H1 (cell line): ENCODE results near the gene PLTP. TPM values are rescaled to one million over a fixed set of nuclear protein-coding genes. Genes with fewer than 3 reads are reported as not detected.

Experiments
- CTCF ChIA-PET: fragments of 300-600 bp; sonication (Branson Sonifier 250); formaldehyde crosslinking; loops from one replicate; lab custom pipeline; 2021; ENCODE audit not compliant: partially characterized antibody; lab: Charles Lee
- POLR2A ChIA-PET: fragments of 300-600 bp; sonication (Branson Sonifier 250); formaldehyde crosslinking; loops from one replicate; lab custom pipeline; 2021; ENCODE audit warnings: inconsistent platforms; ENCODE audit not compliant: partially characterized antibody; lab: Charles Lee
- DNase-seq, 2 experiments: peaks; one replicate each; pipeline versions ENCODE4 v3.0.0 to v3.0.0-alpha.2; 2010 to 2022; ENCODE audit warnings: low spot score in 2 of 2, low read depth in 1 of 2, mixed read lengths in 1 of 2
- FAIRE-seq: peaks from 2 replicates; lab custom pipeline; 2011; peaks lifted over from hg19 to GRCh38; lab: Jason Lieb, UNC
- H2AFZ ChIP-seq: 2 replicates; pipeline ENCODE4 v1.8.1; 2012; ENCODE audit warnings: low read length, inconsistent platforms
- H2AK5ac ChIP-seq: 2 replicates; pipeline ENCODE4 v1.6.1; 2013; ENCODE audit warnings: low read depth, low read length
- H2BK120ac ChIP-seq: replicated peaks from 2 replicates; pipeline ENCODE3; 2013; ENCODE audit warnings: low read depth, low read length, inconsistent platforms
- H2BK12ac ChIP-seq: 2 replicates; pipeline ENCODE4 v1.6.1; 2013; ENCODE audit warnings: low read depth, low read length
- H2BK15ac ChIP-seq: 2 replicates; pipeline ENCODE4 v1.6.1; 2013; ENCODE audit warnings: low read length
- H2BK20ac ChIP-seq: 2 replicates; pipeline ENCODE4 v1.6.1; 2013; ENCODE audit warnings: low read length
- H2BK5ac ChIP-seq: 2 replicates; pipeline ENCODE4 v1.6.1; 2013; ENCODE audit warnings: low read depth, low read length
- H3K14ac ChIP-seq: 2 replicates; pipeline ENCODE4 v1.6.1; 2013; ENCODE audit warnings: inconsistent platforms; ENCODE audit not compliant: insufficient read length
- H3K18ac ChIP-seq: 2 replicates; pipeline ENCODE4 v1.6.1; 2013; ENCODE audit warnings: low read length; ENCODE audit errors: extremely low read depth
- H3K23ac ChIP-seq: 2 replicates; pipeline ENCODE4 v1.6.1; 2013; ENCODE audit warnings: inconsistent platforms; ENCODE audit not compliant: insufficient read length
- H3K23me2 ChIP-seq: 2 replicates; pipeline ENCODE4 v1.6.1; 2013; ENCODE audit warnings: low read depth, low read length
- H3K27ac ChIP-seq: 2 replicates; pipeline ENCODE4 v1.6.1; 2011; ENCODE audit warnings: low read depth, low read length, inconsistent platforms
- H3K27me3 ChIP-seq, 4 experiments: replicated peaks in 1 of 4; 1 replicate in 1 of 4; 2 replicates in 3 of 4; pipeline versions ENCODE4 v1.6.1 to v1.8.1; 2011 to 2013; ENCODE audit warnings: low read length in 3 of 4, mild to moderate bottlenecking in 3 of 4, inconsistent platforms in 2 of 4, mixed read lengths in 2 of 4, moderate library complexity in 1 of 4; ENCODE audit not compliant: control insufficient read depth in 3 of 4, insufficient read depth in 3 of 4; ENCODE audit errors: extremely low read depth in 1 of 4
- H3K36me3 ChIP-seq, 4 experiments: 2 replicates each; pipeline versions ENCODE4 v1.6.1 to v1.8.1; 2011 to 2013; ENCODE audit warnings: mild to moderate bottlenecking in 4 of 4, low read length in 3 of 4, moderate library complexity in 2 of 4, control low read depth in 1 of 4, inconsistent platforms in 1 of 4; ENCODE audit not compliant: insufficient read depth in 4 of 4, control insufficient read depth in 2 of 4
- H3K4ac ChIP-seq: replicated peaks from 2 replicates; pipeline ENCODE3; 2013; ENCODE audit warnings: low read length, low read depth, mixed read lengths, inconsistent platforms; ENCODE audit not compliant: insufficient read length
- H3K4me1 ChIP-seq, 4 experiments: replicated peaks in 1 of 4; 1 replicate in 1 of 4; 2 replicates in 3 of 4; pipeline versions ENCODE4 v1.6.1 to v1.8.1; 2011 to 2013; ENCODE audit warnings: low read length in 3 of 4, inconsistent platforms in 2 of 4, mixed read lengths in 1 of 4; ENCODE audit not compliant: insufficient read depth in 4 of 4, control insufficient read depth in 3 of 4
- H3K4me2 ChIP-seq, 2 experiments: 2 replicates each; pipeline versions ENCODE4 v1.6.1 to v1.8.1; 2011 to 2013; ENCODE audit warnings: low read depth in 2 of 2, low read length in 2 of 2, control low read depth in 1 of 2, inconsistent platforms in 1 of 2, mild to moderate bottlenecking in 1 of 2; ENCODE audit not compliant: insufficient read depth in 1 of 2
- H3K4me3 ChIP-seq, 4 experiments: fragments of 200-600, 300-600 bp in 1 of 4; sonication (generic), shearing (Covaris generic), sonication (Bioruptor Twin) in 1 of 4; 2 replicates each; pipeline versions ENCODE4 v1.5.1 to v1.8.1; 2011 to 2016; ENCODE audit warnings: low read length in 4 of 4, low read depth in 3 of 4, control low read depth in 2 of 4, inconsistent platforms in 2 of 4, mild to moderate bottlenecking in 2 of 4, mixed read lengths in 1 of 4, moderate library complexity in 1 of 4; ENCODE audit not compliant: insufficient read depth in 2 of 4; ENCODE audit errors: extremely low read depth in 1 of 4
- H3K56ac ChIP-seq: replicated peaks from 2 replicates; pipeline ENCODE3; 2013; ENCODE audit warnings: low read depth, mild to moderate bottlenecking, mixed read lengths, low read length, inconsistent platforms; ENCODE audit not compliant: insufficient read length
- H3K79me1 ChIP-seq: 2 replicates; pipeline ENCODE4 v1.6.1; 2013; ENCODE audit warnings: low read depth, low read length, control low read depth
- H3K79me2 ChIP-seq, 2 experiments: 2 replicates each; pipeline versions ENCODE4 v1.6.1 to v1.8.1; 2012 to 2013; ENCODE audit warnings: low read length in 2 of 2, mild to moderate bottlenecking in 2 of 2, inconsistent platforms in 1 of 2; ENCODE audit not compliant: insufficient read depth in 2 of 2, control insufficient read depth in 1 of 2
- H3K9ac ChIP-seq, 4 experiments: replicated peaks in 1 of 4; 1 replicate in 1 of 4; 2 replicates in 3 of 4; pipeline versions ENCODE4 v1.6.1 to v1.8.1; 2011 to 2013; ENCODE audit warnings: low read depth in 3 of 4, low read length in 3 of 4, control low read depth in 2 of 4, mild to moderate bottlenecking in 2 of 4, moderate library complexity in 2 of 4, inconsistent platforms in 1 of 4; ENCODE audit errors: extremely low read depth in 1 of 4
- H3K9me3 ChIP-seq, 2 experiments: 2 replicates each; pipeline versions ENCODE4 v1.6.1 to v1.8.1; 2012 to 2013; ENCODE audit warnings: mild to moderate bottlenecking in 2 of 2, moderate library complexity in 2 of 2, control low read depth in 1 of 2, inconsistent platforms in 1 of 2, low read depth in 1 of 2, low read length in 1 of 2, mixed read lengths in 1 of 2; ENCODE audit not compliant: insufficient read depth in 2 of 2
- H4K20me1 ChIP-seq, 2 experiments: replicated peaks in 1 of 2; 2 replicates each; pipeline versions ENCODE3 to v1.8.1; 2011 to 2013; ENCODE audit warnings: inconsistent platforms in 2 of 2, low read length in 2 of 2, mild to moderate bottlenecking in 1 of 2; ENCODE audit not compliant: insufficient read depth in 2 of 2, control insufficient read depth in 1 of 2
- H4K5ac ChIP-seq: 2 replicates; pipeline ENCODE4 v1.6.1; 2013; ENCODE audit warnings: low read length, low read depth, mixed read lengths, inconsistent platforms; ENCODE audit not compliant: insufficient read length
- H4K8ac ChIP-seq: 2 replicates; pipeline ENCODE4 v1.8.0; 2013; ENCODE audit warnings: mild to moderate bottlenecking, moderate library complexity, low read length, inconsistent platforms; ENCODE audit not compliant: insufficient read depth; ENCODE audit errors: extremely low read depth
- H4K91ac ChIP-seq: replicated peaks from 2 replicates; pipeline ENCODE3; 2013; ENCODE audit warnings: low read length, mixed read lengths, inconsistent platforms; ENCODE audit not compliant: insufficient read length
- CREB1 ChIP-seq: IDR thresholded peaks from 2 replicates; pipeline ENCODE4 v1.6.1; 2012; ENCODE audit warnings: inconsistent platforms
- EGR1 ChIP-seq: IDR thresholded peaks from 2 replicates; pipeline ENCODE4 v1.6.1; 2011; ENCODE audit warnings: low read depth, low read length, borderline replicate concordance
- EP300 ChIP-seq, 2 experiments: IDR thresholded peaks; 1 replicate in 1 of 2; 2 replicates in 1 of 2; pipeline ENCODE4 v1.6.1; 2011 to 2012; ENCODE audit warnings: low read depth in 2 of 2, low read length in 2 of 2, mild to moderate bottlenecking in 2 of 2, borderline replicate concordance in 1 of 2, inconsistent platforms in 1 of 2, moderate library complexity in 1 of 2
- HDAC6 ChIP-seq: IDR thresholded peaks from one replicate; pipeline ENCODE4 v1.7.1; 2012; ENCODE audit warnings: low read depth, mild to moderate bottlenecking, inconsistent platforms, low read length, moderate library complexity
- POLR2A ChIP-seq, 2 experiments: IDR thresholded peaks; 1 replicate in 1 of 2; 2 replicates in 1 of 2; pipeline ENCODE4 v1.6.1; 2011; ENCODE audit warnings: low read depth in 2 of 2, low read length in 2 of 2, mild to moderate bottlenecking in 2 of 2; ENCODE audit errors: control extremely low read depth in 1 of 2
- SAP30 ChIP-seq: fragments of 300-600 bp; sonication (generic); IDR thresholded peaks from 2 replicates; pipeline ENCODE4 v1.7.1; 2012; ENCODE audit warnings: low read length, moderate library complexity, mild to moderate bottlenecking, inconsistent platforms; ENCODE audit not compliant: insufficient read depth, insufficient replicate concordance
- SP2 ChIP-seq: IDR thresholded peaks from 2 replicates; pipeline ENCODE4 v1.6.1; 2012; ENCODE audit warnings: mild to moderate bottlenecking, low read length, inconsistent platforms
- SRF ChIP-seq: IDR thresholded peaks from 2 replicates; pipeline ENCODE4 v1.6.1; 2011; ENCODE audit warnings: mild to moderate bottlenecking, low read depth, low read length, moderate library complexity
- WGBS, 2 experiments: shearing (Covaris generic) in 1 of 2; methylation state at CpG; one replicate each; pipeline versions ENCODE4 v1.1.6 to v1.1.7; 2013 to 2015; ENCODE audit warnings: low lambda C conversion rate in 2 of 2, mixed read lengths in 2 of 2, inconsistent platforms in 1 of 2, low coverage in 1 of 2, missing lambda C conversion rate in 1 of 2; ENCODE audit not compliant: insufficient replicate concordance in 2 of 2, insufficient coverage in 1 of 2, insufficient read length in 1 of 2; ENCODE audit errors: extremely low coverage in 1 of 2, missing lambda C conversion rate in 1 of 2; 5-methylcytosine and 5-hydroxymethylcytosine counted together
- polyA plus RNA-seq, 7 experiments: library from polyadenylated mRNA; depleted of rRNA in 3 of 7; stranded (reverse) in 5 of 7; unstranded in 2 of 7; fragments of >200 nt in 5 of 7; fragments of 200-250 nt in 2 of 7; gene quantifications; 1 replicate in 5 of 7; 2 replicates in 1 of 7; 4 replicates in 1 of 7; pipeline versions ENCODE4 v1.2.1 to v1.2.3, GENCODE V29; 2011 to 2013; ENCODE audit warnings: missing spikeins in 2 of 7, mixed read lengths in 2 of 7
- total RNA-seq: library from RNA; stranded (reverse); fragmentation: NEBNext Ultra II Directional; extraction: Animal tissue kit (Norgen Biotek cat#: 25700); gene quantifications from 2 replicates; pipeline ENCODE4 v1.2.1, GENCODE V29; 2021
- TF ChIP-seq, protein P1 (sequence below): IDR thresholded peaks from 2 replicates; pipeline ENCODE4 v1.6.1; 2012; ENCODE audit warnings: inconsistent platforms

PLTP gene
- total and polyA plus RNA-seq, 2 of the 8 experiments (the other 6 are each of a cell fraction or from before 2014, with no cell fraction given), result 120 to 194 TPM

GRCh38 chr20:45897289-45897688 lies 14.7 kb downstream of the PLTP start:
- Histone ChIP-seq H2BK12ac (no peak overlapping the region), H3K4me3 (no peak overlapping the region), H4K20me1 (peaks cover 0 to 14% of the 10 kb centered on the region in 2 experiments), H3K56ac (no peak overlapping the region), H3K4ac (no peak overlapping the region), H4K5ac (no peak overlapping the region), H3K4me1 (no peaks in the 10 kb centered on the region), H3K79me2 (no peaks in the 10 kb centered on the region), H3K9ac (no peak overlapping the region), H2BK15ac (no peak overlapping the region), H3K18ac (no peak overlapping the region), H4K91ac (no peak overlapping the region), H3K4me2 (no peak overlapping the region), H3K36me3 (peaks cover 15 to 48% (median 42%) of the 10 kb centered on the region in 4 experiments), H3K14ac (no peak overlapping the region), H3K27ac (no peak overlapping the region), H2AK5ac (no peak overlapping the region), H3K23ac (no peak overlapping the region), H3K27me3 (no peaks in the 10 kb centered on the region), H2BK20ac (no peak overlapping the region), H3K9me3 (no peaks in the 10 kb centered on the region), H3K23me2 (no peaks in the 10 kb centered on the region), H4K8ac (no peak overlapping the region), H2BK120ac (no peak overlapping the region), H3K79me1 (no peaks in the 10 kb centered on the region), H2BK5ac (no peak overlapping the region), H2AFZ (no peak overlapping the region)
- 89% methylated on average over 2 of the region's 2 CpGs; no CpG with 5 or more reads in 1 of the 2 experiments for WGBS, 2 experiments
- DNase-seq (no peak), FAIRE-seq (no peak)
- CTCF ChIA-PET, result interaction anchor here (0.8 kb wide), 1 partner anchor 73 kb away, joined by 4 read pairs; no protein-coding TSS in a partner anchor
- POLR2A ChIA-PET, result interaction anchor here (0.7 to 11.2 kb wide), 13 partner anchors 11 to 73 kb away, joined by 3 to 172 read pairs (median 5); partner anchors contain the start of genes PCIF1 and PLTP
- no peak for TF ChIP-seq SP2
- TF ChIP-seq CREB1, result no peak
- no peak for TF ChIP-seq EP300 (IDR thresholded peaks at IDR 0.05; ENCODE audit: borderline replicate concordance in 1 of 2, low read depth in 2 of 2, low read length in 2 of 2)
- TF ChIP-seq, protein P1, sequence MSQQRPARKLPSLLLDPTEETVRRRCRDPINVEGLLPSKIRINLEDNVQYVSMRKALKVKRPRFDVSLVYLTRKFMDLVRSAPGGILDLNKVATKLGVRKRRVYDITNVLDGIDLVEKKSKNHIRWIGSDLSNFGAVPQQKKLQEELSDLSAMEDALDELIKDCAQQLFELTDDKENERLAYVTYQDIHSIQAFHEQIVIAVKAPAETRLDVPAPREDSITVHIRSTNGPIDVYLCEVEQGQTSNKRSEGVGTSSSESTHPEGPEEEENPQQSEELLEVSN, result no peak
- TF ChIP-seq HDAC6, result no peak
- TF ChIP-seq POLR2A (IDR thresholded peaks at IDR 0.05; ENCODE audit: control extremely low read depth in 1 of 2, low read depth in 2 of 2, low read length in 2 of 2), result no peak
- TF ChIP-seq SAP30, result no peak
- TF ChIP-seq EGR1, result no peak
- TF ChIP-seq SRF, result no peak
